HG02943 (cell line): Measurements from ENCODE around the gene EEIG2.
"Not testable (repeated sequence)": the region's sequence is repeated elsewhere in the genome, so short reads cannot be mapped to it uniquely, and the experiment has no call there.

Experiments used
- ATAC-seq: cut with Tn5 transposase; IDR thresholded peaks from one replicate; pipeline ENCODE4 v1.9.1; 2021; ENCODE audit warnings: mild to moderate bottlenecking, low read depth, moderate library complexity; ENCODE audit not compliant: unreplicated experiment

EEIG2 gene

GRCh38 chr1:108541861-108542260, 18.0 kb upstream of the EEIG2 start:
- ATAC-seq = no peak

- ATAC-seq = not testable (repeated sequence)
Observed at GRCh38 chr1:108547493-108547892, 12.4 kb upstream of the EEIG2 start.

GRCh38 chr1:108551137-108551862, 8.6 kb upstream of the EEIG2 start:
- ATAC-seq = no peak

- ATAC-seq = no peak
Observed at GRCh38 chr1:108553905-108554304, 6.0 kb upstream of the EEIG2 start.

GRCh38 chr1:108554682-108555427, 5.0 kb upstream of the EEIG2 start:
- ATAC-seq = no peak

GRCh38 chr1:108556066-108556465, 3.8 kb upstream of the EEIG2 start:
- ATAC-seq = no peak

GRCh38 chr1:108556499-108556898, 3.4 kb upstream of the EEIG2 start:
- ATAC-seq = no peak

- ATAC-seq = no peak
Observed at GRCh38 chr1:108557296-108557695, 2.6 kb upstream of the EEIG2 start.

GRCh38 chr1:108560189-108560873, 431 bp downstream of the EEIG2 start:
- peak; percentile 30 for ATAC-seq

- peak; percentile 29 for ATAC-seq
Observed at GRCh38 chr1:108560874-108561459, 1.1 kb downstream of the EEIG2 start.

- no peak for ATAC-seq
Observed at GRCh38 chr1:108561689-108562326, 1.9 kb downstream of the EEIG2 start.

GRCh38 chr1:108563808-108564207, 3.9 kb downstream of the EEIG2 start:
- ATAC-seq = no peak

- no peak for ATAC-seq
Observed at GRCh38 chr1:108565081-108565480, 5.2 kb downstream of the EEIG2 start.

GRCh38 chr1:108565512-108565911, 5.6 kb downstream of the EEIG2 start:
- ATAC-seq = no peak

- no peak for ATAC-seq
Observed at GRCh38 chr1:108568589-108568988, 8.7 kb downstream of the EEIG2 start.

- no peak for ATAC-seq
Observed at GRCh38 chr1:108569097-108569728, 9.3 kb downstream of the EEIG2 start.

GRCh38 chr1:108570128-108570527, 10.2 kb downstream of the EEIG2 start:
- peak; percentile 94 for ATAC-seq

- ATAC-seq = no peak
Observed at GRCh38 chr1:108570998-108571401, 11.1 kb downstream of the EEIG2 start.

- ATAC-seq = no peak
Observed at GRCh38 chr1:108572182-108572581, 12.3 kb downstream of the EEIG2 start.

- ATAC-seq = no peak
Observed at GRCh38 chr1:108573183-108573582, 13.3 kb downstream of the EEIG2 start.
